ENCODE data around the gene MRPL34. TPM values are rescaled to one million over a fixed set of nuclear protein-coding genes. Genes with fewer than 3 reads are reported as not detected.

MRPL34 gene
- total and polyA plus RNA-seq, 9 of the 15 experiments (the other 6 are each of a cell fraction or from before 2014, with no cell fraction given): 11.5 to 256 (median 72.5) TPM

DNA sequence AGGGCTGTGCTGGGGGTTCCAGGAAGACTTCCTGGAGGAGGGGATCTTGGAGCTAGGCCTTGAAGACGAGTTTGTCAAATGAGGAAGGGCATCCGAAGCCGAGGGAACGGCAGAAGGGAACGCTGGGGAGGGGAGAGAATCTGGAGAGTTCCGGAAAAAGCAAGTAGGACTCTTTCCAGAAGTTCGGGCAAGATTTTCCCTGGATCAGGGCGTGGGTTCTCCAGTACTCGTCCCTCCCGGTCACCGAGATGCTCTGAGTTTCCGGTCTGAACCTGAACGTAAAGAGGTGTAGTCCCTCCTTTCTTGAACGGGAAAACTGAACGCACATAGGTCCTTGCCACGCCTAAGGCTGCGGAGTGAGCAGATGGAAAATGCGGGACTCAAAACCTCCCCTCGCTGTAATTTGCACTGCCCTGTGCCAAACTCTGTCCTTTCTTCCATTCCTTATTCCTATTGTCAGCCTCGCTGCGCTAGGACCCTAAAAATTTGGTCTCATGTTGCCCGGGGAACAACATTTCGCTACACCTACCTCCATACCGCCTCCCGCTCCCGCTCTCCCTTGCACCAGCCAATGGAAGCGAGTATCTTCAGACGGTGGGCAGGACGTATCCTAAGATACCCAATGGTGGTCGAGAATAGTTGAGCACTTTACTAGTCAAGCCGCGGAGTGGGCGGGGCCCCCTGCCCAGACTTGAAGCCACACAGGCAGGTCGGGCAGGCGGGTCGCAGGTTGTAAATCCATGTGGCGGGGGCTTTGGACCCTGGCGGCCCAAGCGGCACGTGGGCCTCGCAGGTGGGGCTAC is 31.4 kb downstream of the MRPL34 start, which contains the start of gene GTPBP3 (continued):
- TF ChIP-seq HMGN3 (IDR thresholded peaks at IDR 0.05; ENCODE audit: borderline replicate concordance, extremely low read depth, insufficient read length, low read depth, low read length) (no peak), NCOA2 (IDR thresholded peaks at IDR 0.05; ENCODE audit: partially characterized antibody in 2 of 2) (no peak), HOXB6 (CRISPR knock-in tag; IDR thresholded peaks at IDR 0.05; ENCODE audit: borderline replicate concordance) (no peak), KLF6 (CRISPR knock-in tag; IDR thresholded peaks at IDR 0.05; ENCODE audit: borderline replicate concordance) (no peak; the same call in 1 of the 2 replicates), CHD4 (IDR thresholded peaks at IDR 0.05; ENCODE audit: insufficient read depth, insufficient replicate concordance, low read depth, low read length, poor library complexity, severe bottlenecking) (peak; percentile 97), MTA3 (IDR thresholded peaks at IDR 0.05; ENCODE audit: borderline replicate concordance) (peak; percentile 93), HSF4 (CRISPR knock-in tag; IDR thresholded peaks at IDR 0.05; ENCODE audit: borderline replicate concordance) (no peak), ZNF707 (CRISPR knock-in tag; conservative IDR thresholded peaks at IDR 0.05) (no peak), ZKSCAN8 (CRISPR knock-in tag; IDR thresholded peaks at IDR 0.05) (no peak), GTF2A2 (tag; IDR thresholded peaks at IDR 0.05) (peak; percentile 47; the same call in 1 of the 2 replicates), TAF7 (tag; IDR thresholded peaks at IDR 0.05) (peak; percentile 87), NR4A1 (CRISPR knock-in tag; IDR thresholded peaks at IDR 0.05) (no peak), NR4A1 (tag; IDR thresholded peaks at IDR 0.05) (peak; percentile 57), PHF21A (IDR thresholded peaks at IDR 0.05; ENCODE audit: borderline replicate concordance, low read depth) (peak; percentile 81; the same call in 1 of the 2 replicates), ZBTB17 (CRISPR knock-in tag; IDR thresholded peaks at IDR 0.05) (no peak; the same call in 1 of the 2 replicates)
- TF ChIP-seq, protein P1, sequence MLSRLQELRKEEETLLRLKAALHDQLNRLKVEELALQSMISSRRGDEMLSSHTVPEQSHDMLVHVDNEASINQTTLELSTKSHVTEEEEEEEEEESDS (CRISPR knock-in tag; IDR thresholded peaks at IDR 0.05): no peak
- TF ChIP-seq, protein P2, sequence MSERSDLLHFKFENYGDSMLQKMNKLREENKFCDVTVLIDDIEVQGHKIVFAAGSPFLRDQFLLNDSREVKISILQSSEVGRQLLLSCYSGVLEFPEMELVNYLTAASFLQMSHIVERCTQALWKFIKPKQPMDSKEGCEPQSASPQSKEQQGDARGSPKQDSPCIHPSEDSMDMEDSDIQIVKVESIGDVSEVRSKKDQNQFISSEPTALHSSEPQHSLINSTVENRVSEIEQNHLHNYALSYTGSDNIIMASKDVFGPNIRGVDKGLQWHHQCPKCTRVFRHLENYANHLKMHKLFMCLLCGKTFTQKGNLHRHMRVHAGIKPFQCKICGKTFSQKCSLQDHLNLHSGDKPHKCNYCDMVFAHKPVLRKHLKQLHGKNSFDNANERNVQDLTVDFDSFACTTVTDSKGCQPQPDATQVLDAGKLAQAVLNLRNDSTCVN (CRISPR knock-in tag; IDR thresholded peaks at IDR 0.05): 0 out of 2 replicates have a peak, but pooled peaks have one; percentile 2

Measured in K562 (cell line).